Activated naive CD4-positive, alpha-beta T cell treated with anti-CD3 and anti-CD28 coated beads for 36 hours (primary cell): ENCODE results near the gene BHMT. TPM values are rescaled to one million over a fixed set of nuclear protein-coding genes. Genes with fewer than 3 reads are reported as not detected.
"Not testable (repeated sequence)": the region's sequence is repeated elsewhere in the genome, so short reads cannot be mapped to it uniquely, and the experiment has no call there.

Experiments used
- CTCF ChIA-PET: fragments of 350-600 bp; sonication (Branson Sonifier 250); formaldehyde crosslinking; loops from one replicate; lab custom pipeline; 2021; ENCODE audit warnings: antibody characterized with exemption; lab: Charles Lee
- DNase-seq: peaks from one replicate; pipeline ENCODE4 v3.0.0-alpha.2; 2020
- H3K27ac Mint-ChIP-seq: one replicate; pipeline ENCODE4 v1.8.0; 2021; ENCODE audit warnings: mild to moderate bottlenecking, mixed read lengths
- H3K27me3 Mint-ChIP-seq: one replicate; pipeline ENCODE4 v1.8.0; 2021; ENCODE audit warnings: low read depth, mixed read lengths
- H3K36me3 Mint-ChIP-seq: one replicate; pipeline ENCODE4 v1.8.0; 2021; ENCODE audit warnings: low read depth, mixed read lengths
- H3K4me1 Mint-ChIP-seq: one replicate; pipeline ENCODE4 v1.8.0; 2021; ENCODE audit warnings: low read depth, mixed read lengths
- H3K4me3 Mint-ChIP-seq: one replicate; pipeline ENCODE4 v1.8.0; 2021; ENCODE audit warnings: mild to moderate bottlenecking, moderate library complexity, mixed read lengths
- H3K9me3 Mint-ChIP-seq: one replicate; pipeline ENCODE4 v1.8.0; 2021; ENCODE audit warnings: mixed read lengths
- intact Hi-C: fragments of 100-400 bp; cut with micrococcal nuclease; formaldehyde crosslinking; loops from one replicate; pipeline ENCODE4 v1.15.1; 2023
- total RNA-seq, 2 experiments: library from RNA; stranded (reverse); gene quantifications; one replicate each; pipeline ENCODE4 v1.2.3, GENCODE V29; 2021

Gene BHMT
- total RNA-seq, 2 experiments from 2014 or later = not detected

- H3K4me1 Mint-ChIP-seq = no peaks in the 10 kb centered on the region
- CTCF ChIA-PET = no interaction called here
- intact Hi-C loops = no loop called here
- H3K27ac Mint-ChIP-seq = no peak overlapping the region
- DNase-seq = no peak
- no peak overlapping the region for H3K4me3 Mint-ChIP-seq
- no peaks in the 10 kb centered on the region for H3K36me3 Mint-ChIP-seq
- peaks cover 4% of the 10 kb centered on the region for H3K27me3 Mint-ChIP-seq
- H3K9me3 Mint-ChIP-seq = no peaks in the 10 kb centered on the region
Measured at GRCh38 chr5:79149433-79149832, 37.8 kb downstream of the BHMT start.

- H3K4me1 Mint-ChIP-seq = no peaks in the 10 kb centered on the region
- H3K27ac Mint-ChIP-seq = no peak overlapping the region
- CTCF ChIA-PET = no interaction called here
- H3K4me3 Mint-ChIP-seq = no peak overlapping the region
- intact Hi-C loops = no loop called here
- H3K27me3 Mint-ChIP-seq = peaks cover 5% of the 10 kb centered on the region
- no peaks in the 10 kb centered on the region for H3K9me3 Mint-ChIP-seq
- H3K36me3 Mint-ChIP-seq = no peaks in the 10 kb centered on the region
- DNase-seq = no peak
Measured at GRCh38 chr5:79151942-79152671, 40.5 kb downstream of the BHMT start.

- DNase-seq = no peak
- Mint-ChIP-seq H3K27me3 (peaks cover 7% of the 10 kb centered on the region), H3K9me3 (no peaks in the 10 kb centered on the region), H3K27ac (no peak overlapping the region), H3K4me3 (no peak overlapping the region), H3K36me3 (no peaks in the 10 kb centered on the region), H3K4me1 (no peaks in the 10 kb centered on the region)
- CTCF ChIA-PET = interaction anchor here (1.1 to 4.9 kb wide), 2 partner anchors 24 to 137 kb away, joined by 3 to 21 read pairs; no protein-coding TSS in a partner anchor
- intact Hi-C loops = no loop called here
Measured at GRCh38 chr5:79157305-79157704, 45.7 kb downstream of the BHMT start.

GRCh38 chr5:79161647-79162046 lies 50.0 kb downstream of the BHMT start:
- CTCF ChIA-PET = interaction anchor here (0.7 kb wide), 1 partner anchor 142 kb away, joined by 4 read pairs; no protein-coding TSS in a partner anchor
- H3K4me1 Mint-ChIP-seq, H3K27me3 Mint-ChIP-seq, H3K36me3 Mint-ChIP-seq, intact Hi-C loops, H3K9me3 Mint-ChIP-seq, H3K4me3 Mint-ChIP-seq, DNase-seq, H3K27ac Mint-ChIP-seq: not testable (repeated sequence)

- intact Hi-C loops = no loop called here
- Mint-ChIP-seq H3K27me3 (no peaks in the 10 kb centered on the region), H3K9me3 (no peaks in the 10 kb centered on the region), H3K4me1 (no peaks in the 10 kb centered on the region), H3K36me3 (no peaks in the 10 kb centered on the region), H3K27ac (no peak overlapping the region), H3K4me3 (no peak overlapping the region)
- no peak for DNase-seq
- CTCF ChIA-PET = no interaction called here
Measured at GRCh38 chr5:79168031-79168430, 56.4 kb downstream of the BHMT start.

GRCh38 chr5:79170661-79171060 lies 59.1 kb downstream of the BHMT start:
- Mint-ChIP-seq H3K9me3 (no peaks in the 10 kb centered on the region), H3K4me3 (no peak overlapping the region), H3K36me3 (no peaks in the 10 kb centered on the region), H3K4me1 (no peaks in the 10 kb centered on the region), H3K27ac (no peak overlapping the region), H3K27me3 (no peaks in the 10 kb centered on the region)
- CTCF ChIA-PET = no interaction called here
- intact Hi-C loops = no loop called here
- no peak for DNase-seq

- H3K4me3 Mint-ChIP-seq = no peak overlapping the region
- CTCF ChIA-PET = interaction anchor here (0.6 kb wide), 1 partner anchor 184 kb away, joined by 6 read pairs; no protein-coding TSS in a partner anchor
- H3K36me3 Mint-ChIP-seq = no peaks in the 10 kb centered on the region
- intact Hi-C loops = no loop called here
- no peak for DNase-seq
- no peaks in the 10 kb centered on the region for H3K4me1 Mint-ChIP-seq
- H3K9me3 Mint-ChIP-seq = no peaks in the 10 kb centered on the region
- H3K27ac Mint-ChIP-seq = no peak overlapping the region
- no peaks in the 10 kb centered on the region for H3K27me3 Mint-ChIP-seq
Measured at GRCh38 chr5:79171635-79172245, 60.1 kb downstream of the BHMT start.

- H3K4me1 Mint-ChIP-seq = no peaks in the 10 kb centered on the region
- no peak for DNase-seq
- intact Hi-C loops = no loop called here
- no peak overlapping the region for H3K4me3 Mint-ChIP-seq
- no peaks in the 10 kb centered on the region for H3K9me3 Mint-ChIP-seq
- H3K36me3 Mint-ChIP-seq = no peaks in the 10 kb centered on the region
- no peaks in the 10 kb centered on the region for H3K27me3 Mint-ChIP-seq
- CTCF ChIA-PET = no interaction called here
- H3K27ac Mint-ChIP-seq = no peak overlapping the region
Measured at GRCh38 chr5:79172269-79172668, 60.7 kb downstream of the BHMT start.

GRCh38 chr5:79173626-79174025 lies 62.0 kb downstream of the BHMT start:
- H3K4me1 Mint-ChIP-seq = no peaks in the 10 kb centered on the region
- H3K27me3 Mint-ChIP-seq = no peaks in the 10 kb centered on the region
- DNase-seq = no peak
- H3K27ac Mint-ChIP-seq = no peak overlapping the region
- no peak overlapping the region for H3K4me3 Mint-ChIP-seq
- intact Hi-C loops = no loop called here
- no peaks in the 10 kb centered on the region for H3K36me3 Mint-ChIP-seq
- no peaks in the 10 kb centered on the region for H3K9me3 Mint-ChIP-seq
- CTCF ChIA-PET = no interaction called here

GRCh38 chr5:79180449-79180848 lies 68.8 kb downstream of the BHMT start:
- CTCF ChIA-PET, H3K36me3 Mint-ChIP-seq, DNase-seq, H3K4me1 Mint-ChIP-seq, H3K27me3 Mint-ChIP-seq, H3K27ac Mint-ChIP-seq, H3K4me3 Mint-ChIP-seq, H3K9me3 Mint-ChIP-seq, intact Hi-C loops: not testable (repeated sequence)

- Mint-ChIP-seq H3K4me1 (no peaks in the 10 kb centered on the region), H3K9me3 (no peaks in the 10 kb centered on the region), H3K4me3 (no peak overlapping the region), H3K27ac (no peak overlapping the region), H3K36me3 (no peaks in the 10 kb centered on the region), H3K27me3 (no peaks in the 10 kb centered on the region)
- no peak for DNase-seq
- intact Hi-C loops = no loop called here
- CTCF ChIA-PET = interaction anchor here (0.6 kb wide), 1 partner anchor 283 kb away, joined by 3 read pairs; no protein-coding TSS in a partner anchor
Measured at GRCh38 chr5:79181419-79182022, 69.9 kb downstream of the BHMT start.
